ENCODE results near the gene SACM1L. TPM values are rescaled to one million over a fixed set of nuclear protein-coding genes. Genes with fewer than 3 reads are reported as not detected.
"Not testable (repeated sequence)": the region's sequence is repeated elsewhere in the genome, so short reads cannot be mapped to it uniquely, and the experiment has no call there.

Gene SACM1L
- total and polyA plus RNA-seq, 2 experiments from 2014 or later = 28.1 to 61.6 TPM

- peaks cover 19% of the 10 kb centered on the region for H3K4me1 ChIP-seq (ENCODE audit: insufficient read depth)
- H3K79me2 ChIP-seq = peaks cover 84% of the 10 kb centered on the region
- no peak overlapping the region for H3K27ac ChIP-seq
- H3K9me3 ChIP-seq (ENCODE audit: low read depth) = no peaks in the 10 kb centered on the region
- H3K4me3 ChIP-seq = no peak overlapping the region
- peaks cover 43% of the 10 kb centered on the region for H4K20me1 ChIP-seq (ENCODE audit: insufficient read depth, poor library complexity, severe bottlenecking)
- TF ChIP-seq CTCF (IDR thresholded peaks at IDR 0.05; ENCODE audit: poor library complexity) (no peak), EZH2phosphoT487 (IDR thresholded peaks at IDR 0.05; ENCODE audit: low read depth, severe bottlenecking, unreplicated experiment) (no peak), EZH2 (IDR thresholded peaks at IDR 0.05; ENCODE audit: borderline replicate concordance) (no peak)
- no peak overlapping the region for H2AFZ ChIP-seq
- no peaks in the 10 kb centered on the region for H3K9me2 ChIP-seq (replicated peaks; ENCODE audit: insufficient read depth)
- DNase-seq (ENCODE audit: low spot score) = no peak
- 66% methylated on average over 3 of the region's 3 CpGs for WGBS (ENCODE audit: low lambda C conversion rate, missing lambda C conversion rate)
- H3K36me3 ChIP-seq (replicated peaks; ENCODE audit: insufficient read depth, low read depth) = no peaks in the 10 kb centered on the region
- H3K27me3 ChIP-seq = no peaks in the 10 kb centered on the region
- H3K4me2 ChIP-seq = no peak overlapping the region
Measured at GRCh38 chr3:45692866-45693265, 3.7 kb downstream of the SACM1L start.

- Histone ChIP-seq H4K20me1 (ENCODE audit: insufficient read depth, poor library complexity, severe bottlenecking) (peaks cover 43% of the 10 kb centered on the region), H3K9me2 (replicated peaks; ENCODE audit: insufficient read depth) (no peaks in the 10 kb centered on the region), H3K4me2 (no peak overlapping the region), H3K4me3 (no peak overlapping the region), H3K27ac (no peak overlapping the region), H3K79me2 (peaks cover 94% of the 10 kb centered on the region), H3K9me3 (ENCODE audit: low read depth) (no peaks in the 10 kb centered on the region), H3K36me3 (replicated peaks; ENCODE audit: insufficient read depth, low read depth) (no peaks in the 10 kb centered on the region), H3K27me3 (no peaks in the 10 kb centered on the region), H2AFZ (no peak overlapping the region), H3K4me1 (ENCODE audit: insufficient read depth) (peaks cover 19% of the 10 kb centered on the region)
- TF ChIP-seq EZH2phosphoT487 (IDR thresholded peaks at IDR 0.05; ENCODE audit: low read depth, severe bottlenecking, unreplicated experiment) (no peak), CTCF (IDR thresholded peaks at IDR 0.05; ENCODE audit: poor library complexity) (no peak), EZH2 (IDR thresholded peaks at IDR 0.05; ENCODE audit: borderline replicate concordance) (no peak)
- DNase-seq (ENCODE audit: low spot score) = no peak
- WGBS (ENCODE audit: low lambda C conversion rate, missing lambda C conversion rate) = 82% methylated on average over 3 of the region's 3 CpGs
Measured at GRCh38 chr3:45693941-45694521, 4.8 kb downstream of the SACM1L start.

GRCh38 chr3:45695166-45695565 lies 6.0 kb downstream of the SACM1L start:
- H3K27ac ChIP-seq; H3K9me3 ChIP-seq (ENCODE audit: low read depth); DNase-seq (ENCODE audit: low spot score); H3K4me3 ChIP-seq; H3K4me2 ChIP-seq; H3K36me3 ChIP-seq (replicated peaks; ENCODE audit: insufficient read depth, low read depth); H3K9me2 ChIP-seq (replicated peaks; ENCODE audit: insufficient read depth); H2AFZ ChIP-seq; H3K27me3 ChIP-seq: not testable (repeated sequence)
- Histone ChIP-seq H4K20me1 (ENCODE audit: insufficient read depth, poor library complexity, severe bottlenecking) (peaks cover 48% of the 10 kb centered on the region), H3K79me2 (peaks cover 99% of the 10 kb centered on the region), H3K4me1 (ENCODE audit: insufficient read depth) (peaks cover 19% of the 10 kb centered on the region)
- WGBS (ENCODE audit: low lambda C conversion rate, missing lambda C conversion rate) = 73% methylated on average over 4 of the region's 4 CpGs

GRCh38 chr3:45700570-45701073 lies 11.4 kb downstream of the SACM1L start:
- TF ChIP-seq CTCF (IDR thresholded peaks at IDR 0.05; ENCODE audit: poor library complexity) (no peak), EZH2 (IDR thresholded peaks at IDR 0.05; ENCODE audit: borderline replicate concordance) (no peak), EZH2phosphoT487 (IDR thresholded peaks at IDR 0.05; ENCODE audit: low read depth, severe bottlenecking, unreplicated experiment) (no peak)
- no peak overlapping the region for H3K4me3 ChIP-seq
- no peaks in the 10 kb centered on the region for H3K4me1 ChIP-seq (ENCODE audit: insufficient read depth)
- peaks cover 93% of the 10 kb centered on the region for H3K79me2 ChIP-seq
- H3K9me3 ChIP-seq (ENCODE audit: low read depth) = no peaks in the 10 kb centered on the region
- no peaks in the 10 kb centered on the region for H3K9me2 ChIP-seq (replicated peaks; ENCODE audit: insufficient read depth)
- no peak overlapping the region for H3K27ac ChIP-seq
- WGBS (ENCODE audit: low lambda C conversion rate, missing lambda C conversion rate) = 95% methylated on average over 6 of the region's 6 CpGs
- H3K27me3 ChIP-seq = no peaks in the 10 kb centered on the region
- H2AFZ ChIP-seq = no peak overlapping the region
- H3K4me2 ChIP-seq = no peak overlapping the region
- no peak for DNase-seq (ENCODE audit: low spot score)
- peaks cover 44% of the 10 kb centered on the region for H4K20me1 ChIP-seq (ENCODE audit: insufficient read depth, poor library complexity, severe bottlenecking)
- H3K36me3 ChIP-seq (replicated peaks; ENCODE audit: insufficient read depth, low read depth) = no peaks in the 10 kb centered on the region
